GM12874 (cell line): ENCODE data around the gene KCNN1.

Source experiments
- CTCF ChIP-seq: IDR thresholded peaks from 2 replicates; pipeline ENCODE4 v1.5.1; 2011; ENCODE audit warnings: low read depth, mild to moderate bottlenecking, control low read depth, low read length, moderate library complexity; ENCODE audit not compliant: insufficient read depth

The KCNN1 gene

GRCh38 chr19:17993076-17993813 lies 26.3 kb downstream of the KCNN1 start:
- TF ChIP-seq CTCF: no peak

GRCh38 chr19:17996826-17997316 lies 30.0 kb downstream of the KCNN1 start:
- peak; percentile 97 for TF ChIP-seq CTCF

DNA sequence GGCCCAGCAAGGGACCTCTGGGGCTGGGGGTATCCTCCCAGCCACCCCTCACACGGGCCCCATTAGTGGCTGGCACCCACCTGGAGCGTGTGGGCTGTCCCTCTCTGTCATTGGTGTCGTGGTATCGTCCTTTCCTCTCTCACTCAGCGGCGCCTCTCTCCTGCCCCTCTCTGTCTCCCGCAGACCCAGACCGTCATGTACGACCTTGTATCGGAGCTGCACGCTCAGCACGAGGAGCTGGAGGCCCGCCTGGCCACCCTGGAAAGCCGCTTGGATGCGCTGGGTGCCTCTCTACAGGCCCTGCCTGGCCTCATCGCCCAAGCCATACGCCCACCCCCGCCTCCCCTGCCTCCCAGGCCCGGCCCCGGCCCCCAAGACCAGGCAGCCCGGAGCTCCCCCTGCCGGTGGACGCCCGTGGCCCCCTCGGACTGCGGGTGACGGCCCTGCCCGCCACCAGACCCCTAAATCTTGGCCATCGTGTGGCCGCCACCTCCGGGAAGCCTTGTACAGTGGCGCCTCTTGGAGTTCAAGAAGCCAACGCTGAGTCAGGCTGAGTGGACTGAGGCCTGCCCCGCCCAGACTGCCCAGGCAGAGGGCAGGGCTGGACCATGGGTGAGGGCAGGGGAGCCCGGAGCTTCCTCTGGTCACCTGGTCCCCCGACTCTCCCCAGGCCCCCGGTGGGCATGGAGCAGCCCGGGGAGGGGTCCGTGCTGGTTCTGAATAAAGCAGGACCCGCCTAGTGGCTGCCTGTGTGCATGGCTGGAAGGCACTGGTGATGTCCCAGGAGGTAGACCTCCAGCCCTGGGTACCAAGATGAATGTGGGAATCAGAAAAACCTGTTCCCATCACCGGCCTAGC lies 31.3 kb downstream of the KCNN1 start:
- TF ChIP-seq CTCF: peak; percentile 58

DNA sequence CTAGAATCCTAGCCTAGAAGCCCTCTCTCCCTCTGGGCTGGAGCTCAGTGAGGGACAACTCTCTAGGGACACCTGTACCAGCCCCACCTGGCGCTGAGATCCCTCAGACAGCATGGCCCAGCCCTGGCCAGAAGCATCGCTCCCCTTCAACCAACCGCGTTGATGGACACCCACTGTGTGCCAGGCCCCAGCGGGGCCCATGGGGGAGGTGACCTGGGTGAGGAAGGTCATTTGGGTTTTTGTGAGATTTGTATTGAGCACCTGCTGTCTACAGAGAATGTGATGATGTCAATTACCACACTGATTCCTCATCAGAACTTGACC lies 31.9 kb downstream of the KCNN1 start:
- TF ChIP-seq CTCF: no peak

- TF ChIP-seq CTCF: no peak
These were observed 33.0 kb downstream of the KCNN1 start for GRCh38 chr19:17999684-18000479.

DNA sequence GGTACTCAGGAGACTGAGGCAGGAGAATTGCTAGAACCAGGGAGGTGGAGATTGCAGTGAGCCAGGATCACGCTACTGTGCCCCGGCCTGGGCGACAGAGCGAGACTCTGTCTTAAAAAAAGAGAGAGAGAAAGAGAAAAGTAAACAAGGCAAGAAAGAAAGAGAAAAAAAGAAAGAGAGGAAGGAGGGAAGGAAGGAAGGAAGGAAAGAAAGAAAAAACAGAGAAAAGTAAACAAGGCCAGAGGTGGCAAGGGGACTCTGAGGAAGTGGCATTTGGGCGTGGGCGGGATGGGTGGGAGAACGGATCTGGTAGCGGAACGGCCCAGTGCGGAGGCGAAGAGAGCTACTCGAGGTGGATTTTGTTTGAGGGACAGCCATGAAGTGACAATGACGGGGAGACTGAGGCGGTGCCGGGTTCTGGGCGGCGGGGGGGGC lies 33.6 kb downstream of the KCNN1 start:
- no peak for TF ChIP-seq CTCF
